HepG2 (cell line): ENCODE results near the gene BATF. TPM values are rescaled to one million over a fixed set of nuclear protein-coding genes. Genes with fewer than 3 reads are reported as not detected.

Source experiments
- FOXC1 ChIP-seq: sonication (generic); formaldehyde crosslinking; IDR thresholded peaks from 2 replicates; pipeline ENCODE4 v1.8.0; 2022; ENCODE audit warnings: mild to moderate bottlenecking, missing genetic modification reagents, borderline replicate concordance
- GTF2F1 ChIP-seq: fragments of 150-350 bp; IDR thresholded peaks from 2 replicates; pipeline ENCODE4 v1.6.1; 2014; ENCODE audit warnings: low read length
- JUN ChIP-seq: sonication (generic); formaldehyde crosslinking; IDR thresholded peaks from 2 replicates; pipeline ENCODE4 v1.4.0; 2020; ENCODE audit warnings: mild to moderate bottlenecking, missing genetic modification reagents
- MAFK ChIP-seq, 2 experiments: IDR thresholded peaks in 1 of 2; conservative IDR thresholded peaks in 1 of 2; 2 replicates each; pipeline ENCODE4 v1.6.1; 2011; ENCODE audit warnings: improper control_type of control experiment in 2 of 2, low read length in 2 of 2
- NFIB ChIP-seq: sonication (generic); formaldehyde crosslinking; IDR thresholded peaks from 2 replicates; pipeline ENCODE4 v1.9.0; 2021; ENCODE audit warnings: missing genetic modification reagents, mild to moderate bottlenecking, borderline replicate concordance
- POLR2G ChIP-seq: fragments of 200-400 bp; formaldehyde crosslinking; IDR thresholded peaks from 2 replicates; pipeline ENCODE4 v1.6.1; 2018; ENCODE audit warnings: mild to moderate bottlenecking, low read depth, low read length, moderate library complexity
- RARA ChIP-seq: IDR thresholded peaks from 2 replicates; pipeline ENCODE4 v1.6.1; 2016; ENCODE audit warnings: missing genetic modification reagents, missing compliant biosample characterization
- SRF ChIP-seq: IDR thresholded peaks from 2 replicates; pipeline ENCODE4 v1.6.1; 2011; ENCODE audit warnings: mild to moderate bottlenecking, low read depth, low read length, moderate library complexity
- ZBTB42 ChIP-seq: sonication (generic); formaldehyde crosslinking; IDR thresholded peaks from 2 replicates; pipeline ENCODE4 v1.5.0; 2020; ENCODE audit warnings: mild to moderate bottlenecking, missing genetic modification reagents
- ZNF180 ChIP-seq: sonication (generic); formaldehyde crosslinking; IDR thresholded peaks from 2 replicates; pipeline ENCODE4 v1.4.0; 2020; ENCODE audit warnings: low read depth, missing genetic modification reagents, borderline replicate concordance
- ZNF644 ChIP-seq: IDR thresholded peaks from 2 replicates; pipeline ENCODE4 v1.6.1; 2016; ENCODE audit warnings: low read depth
- ZNF678 ChIP-seq: sonication (generic); formaldehyde crosslinking; IDR thresholded peaks from 2 replicates; pipeline ENCODE4 v1.4.0; 2020; ENCODE audit warnings: mild to moderate bottlenecking, missing genetic modification reagents
- polyA plus RNA-seq, 8 experiments: library from polyadenylated mRNA; depleted of rRNA in 3 of 8; stranded (reverse) in 7 of 8; unstranded in 1 of 8; fragments of >200 nt; fragmentation: Illumina TruSeq in 4 of 8; extraction: Trizol in 4 of 8; gene quantifications; 2 replicates each; pipeline versions ENCODE4 v1.2.1 to v1.2.3, GENCODE V29; 2011 to 2016; ENCODE audit warnings: low read depth in 4 of 8, missing spikeins in 1 of 8, mixed read lengths in 1 of 8; ENCODE audit not compliant: insufficient read depth in 1 of 8
- total RNA-seq, 5 experiments: library from RNA; depleted of rRNA; stranded (reverse); fragments of >200 nt; fragmentation: Illumina TruSeq; extraction: Trizol; gene quantifications; 2 replicates each; pipeline ENCODE4 v1.2.3, GENCODE V29; 2016; ENCODE audit warnings: low read depth in 1 of 5
- TF ChIP-seq, protein P1 (sequence below): sonication (generic); formaldehyde crosslinking; IDR thresholded peaks from 2 replicates; pipeline ENCODE4 v1.5.1; 2020; ENCODE audit warnings: mild to moderate bottlenecking, missing genetic modification reagents, borderline replicate concordance
- TF ChIP-seq, protein P2 (sequence below): IDR thresholded peaks from 2 replicates; pipeline ENCODE4 v1.6.1; 2016; ENCODE audit warnings: low read depth
- TF ChIP-seq, protein P3 (sequence below): sonication (generic); formaldehyde crosslinking; IDR thresholded peaks from 2 replicates; pipeline ENCODE4 v1.5.1; 2020; ENCODE audit warnings: missing genetic modification reagents, mild to moderate bottlenecking, borderline replicate concordance
- TF ChIP-seq, protein P4 (sequence below): sonication (generic); formaldehyde crosslinking; IDR thresholded peaks from 2 replicates; pipeline ENCODE4 v1.5.1; 2020; ENCODE audit warnings: missing genetic modification reagents, mild to moderate bottlenecking, borderline replicate concordance

The BATF gene
- total and polyA plus RNA-seq, 2 of the 13 experiments (the other 11 are each of a cell fraction or from before 2014, with no cell fraction given), result 0.22 to 0.37 TPM

DNA sequence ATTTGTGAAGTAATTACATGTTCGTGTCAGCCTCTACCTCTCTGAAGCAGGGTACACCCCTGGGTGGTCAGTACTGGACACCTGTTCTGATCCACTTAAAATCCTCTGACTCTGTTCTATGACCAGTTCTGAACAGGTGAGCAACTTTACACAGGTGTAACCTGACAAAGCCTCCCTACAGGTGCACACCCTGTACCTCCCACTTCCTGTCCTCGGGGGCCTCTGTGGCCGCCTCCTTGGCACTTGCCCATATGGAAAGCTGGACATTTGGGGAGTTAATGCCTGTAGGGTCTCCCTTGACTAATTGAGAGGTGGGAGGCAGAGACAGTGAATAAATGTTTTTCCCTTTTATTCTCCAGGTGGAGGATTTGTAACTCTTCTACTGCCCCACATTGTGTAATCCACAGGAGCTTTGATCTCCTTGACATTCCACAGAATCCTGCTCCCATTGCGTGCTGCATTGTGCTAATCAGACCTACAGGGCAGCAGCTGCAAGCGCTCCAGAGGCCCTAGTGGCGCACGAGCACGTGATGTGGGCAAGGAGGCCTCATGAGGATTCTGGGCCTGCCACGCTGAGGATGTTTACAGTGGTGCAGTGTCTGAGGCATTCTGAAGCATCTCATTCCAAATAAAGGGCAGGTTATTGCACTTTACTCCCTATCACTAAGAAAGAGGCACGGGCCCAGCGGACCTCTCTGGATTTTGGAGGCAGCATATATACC, 45.8 kb upstream of the BATF start (continued):
- TF ChIP-seq, protein P1, sequence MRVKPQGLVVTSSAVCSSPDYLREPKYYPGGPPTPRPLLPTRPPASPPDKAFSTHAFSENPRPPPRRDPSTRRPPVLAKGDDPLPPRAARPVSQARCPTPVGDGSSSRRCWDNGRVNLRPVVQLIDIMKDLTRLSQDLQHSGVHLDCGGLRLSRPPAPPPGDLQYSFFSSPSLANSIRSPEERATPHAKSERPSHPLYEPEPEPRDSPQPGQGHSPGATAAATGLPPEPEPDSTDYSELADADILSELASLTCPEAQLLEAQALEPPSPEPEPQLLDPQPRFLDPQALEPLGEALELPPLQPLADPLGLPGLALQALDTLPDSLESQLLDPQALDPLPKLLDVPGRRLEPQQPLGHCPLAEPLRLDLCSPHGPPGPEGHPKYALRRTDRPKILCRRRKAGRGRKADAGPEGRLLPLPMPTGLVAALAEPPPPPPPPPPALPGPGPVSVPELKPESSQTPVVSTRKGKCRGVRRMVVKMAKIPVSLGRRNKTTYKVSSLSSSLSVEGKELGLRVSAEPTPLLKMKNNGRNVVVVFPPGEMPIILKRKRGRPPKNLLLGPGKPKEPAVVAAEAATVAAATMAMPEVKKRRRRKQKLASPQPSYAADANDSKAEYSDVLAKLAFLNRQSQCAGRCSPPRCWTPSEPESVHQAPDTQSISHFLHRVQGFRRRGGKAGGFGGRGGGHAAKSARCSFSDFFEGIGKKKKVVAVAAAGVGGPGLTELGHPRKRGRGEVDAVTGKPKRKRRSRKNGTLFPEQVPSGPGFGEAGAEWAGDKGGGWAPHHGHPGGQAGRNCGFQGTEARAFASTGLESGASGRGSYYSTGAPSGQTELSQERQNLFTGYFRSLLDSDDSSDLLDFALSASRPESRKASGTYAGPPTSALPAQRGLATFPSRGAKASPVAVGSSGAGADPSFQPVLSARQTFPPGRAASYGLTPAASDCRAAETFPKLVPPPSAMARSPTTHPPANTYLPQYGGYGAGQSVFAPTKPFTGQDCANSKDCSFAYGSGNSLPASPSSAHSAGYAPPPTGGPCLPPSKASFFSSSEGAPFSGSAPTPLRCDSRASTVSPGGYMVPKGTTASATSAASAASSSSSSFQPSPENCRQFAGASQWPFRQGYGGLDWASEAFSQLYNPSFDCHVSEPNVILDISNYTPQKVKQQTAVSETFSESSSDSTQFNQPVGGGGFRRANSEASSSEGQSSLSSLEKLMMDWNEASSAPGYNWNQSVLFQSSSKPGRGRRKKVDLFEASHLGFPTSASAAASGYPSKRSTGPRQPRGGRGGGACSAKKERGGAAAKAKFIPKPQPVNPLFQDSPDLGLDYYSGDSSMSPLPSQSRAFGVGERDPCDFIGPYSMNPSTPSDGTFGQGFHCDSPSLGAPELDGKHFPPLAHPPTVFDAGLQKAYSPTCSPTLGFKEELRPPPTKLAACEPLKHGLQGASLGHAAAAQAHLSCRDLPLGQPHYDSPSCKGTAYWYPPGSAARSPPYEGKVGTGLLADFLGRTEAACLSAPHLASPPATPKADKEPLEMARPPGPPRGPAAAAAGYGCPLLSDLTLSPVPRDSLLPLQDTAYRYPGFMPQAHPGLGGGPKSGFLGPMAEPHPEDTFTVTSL (CRISPR knock-in tag), result no peak
- TF ChIP-seq ZNF180 (CRISPR knock-in tag), result no peak
- no peak for TF ChIP-seq ZNF644 (CRISPR knock-in tag)
- no peak for TF ChIP-seq ZNF678
- TF ChIP-seq, protein P2, sequence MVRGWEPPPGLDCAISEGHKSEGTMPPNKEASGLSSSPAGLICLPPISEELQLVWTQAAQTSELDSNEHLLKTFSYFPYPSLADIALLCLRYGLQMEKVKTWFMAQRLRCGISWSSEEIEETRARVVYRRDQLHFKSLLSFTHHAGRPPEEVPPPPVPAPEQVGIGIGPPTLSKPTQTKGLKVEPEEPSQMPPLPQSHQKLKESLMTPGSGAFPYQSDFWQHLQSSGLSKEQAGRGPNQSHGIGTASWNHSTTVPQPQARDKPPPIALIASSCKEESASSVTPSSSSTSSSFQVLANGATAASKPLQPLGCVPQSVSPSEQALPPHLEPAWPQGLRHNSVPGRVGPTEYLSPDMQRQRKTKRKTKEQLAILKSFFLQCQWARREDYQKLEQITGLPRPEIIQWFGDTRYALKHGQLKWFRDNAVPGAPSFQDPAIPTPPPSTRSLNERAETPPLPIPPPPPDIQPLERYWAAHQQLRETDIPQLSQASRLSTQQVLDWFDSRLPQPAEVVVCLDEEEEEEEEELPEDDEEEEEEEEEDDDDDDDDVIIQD (CRISPR knock-in tag), result no peak
- TF ChIP-seq FOXC1 (CRISPR knock-in tag), result no peak
- TF ChIP-seq, protein P3, sequence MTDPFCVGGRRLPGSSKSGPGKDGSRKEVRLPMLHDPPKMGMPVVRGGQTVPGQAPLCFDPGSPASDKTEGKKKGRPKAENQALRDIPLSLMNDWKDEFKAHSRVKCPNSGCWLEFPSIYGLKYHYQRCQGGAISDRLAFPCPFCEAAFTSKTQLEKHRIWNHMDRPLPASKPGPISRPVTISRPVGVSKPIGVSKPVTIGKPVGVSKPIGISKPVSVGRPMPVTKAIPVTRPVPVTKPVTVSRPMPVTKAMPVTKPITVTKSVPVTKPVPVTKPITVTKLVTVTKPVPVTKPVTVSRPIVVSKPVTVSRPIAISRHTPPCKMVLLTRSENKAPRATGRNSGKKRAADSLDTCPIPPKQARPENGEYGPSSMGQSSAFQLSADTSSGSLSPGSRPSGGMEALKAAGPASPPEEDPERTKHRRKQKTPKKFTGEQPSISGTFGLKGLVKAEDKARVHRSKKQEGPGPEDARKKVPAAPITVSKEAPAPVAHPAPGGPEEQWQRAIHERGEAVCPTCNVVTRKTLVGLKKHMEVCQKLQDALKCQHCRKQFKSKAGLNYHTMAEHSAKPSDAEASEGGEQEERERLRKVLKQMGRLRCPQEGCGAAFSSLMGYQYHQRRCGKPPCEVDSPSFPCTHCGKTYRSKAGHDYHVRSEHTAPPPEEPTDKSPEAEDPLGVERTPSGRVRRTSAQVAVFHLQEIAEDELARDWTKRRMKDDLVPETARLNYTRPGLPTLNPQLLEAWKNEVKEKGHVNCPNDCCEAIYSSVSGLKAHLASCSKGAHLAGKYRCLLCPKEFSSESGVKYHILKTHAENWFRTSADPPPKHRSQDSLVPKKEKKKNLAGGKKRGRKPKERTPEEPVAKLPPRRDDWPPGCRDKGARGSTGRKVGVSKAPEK (CRISPR knock-in tag), result no peak
- no peak for TF ChIP-seq JUN (CRISPR knock-in tag)
- no peak for TF ChIP-seq POLR2G
- no peak for TF ChIP-seq MAFK (conservative IDR thresholded peaks at IDR 0.05 in 1 of 2, IDR thresholded peaks at IDR 0.05 in 1 of 2; ENCODE audit: low read length in 2 of 2)
- TF ChIP-seq SRF, result no peak
- TF ChIP-seq NFIB (CRISPR knock-in tag), result no peak
- 0 out of 2 replicates have a peak, but pooled peaks have one; percentile 24 for TF ChIP-seq RARA (CRISPR knock-in tag)
- TF ChIP-seq GTF2F1, result no peak
- no peak for TF ChIP-seq ZBTB42 (CRISPR knock-in tag)
- TF ChIP-seq, protein P4, sequence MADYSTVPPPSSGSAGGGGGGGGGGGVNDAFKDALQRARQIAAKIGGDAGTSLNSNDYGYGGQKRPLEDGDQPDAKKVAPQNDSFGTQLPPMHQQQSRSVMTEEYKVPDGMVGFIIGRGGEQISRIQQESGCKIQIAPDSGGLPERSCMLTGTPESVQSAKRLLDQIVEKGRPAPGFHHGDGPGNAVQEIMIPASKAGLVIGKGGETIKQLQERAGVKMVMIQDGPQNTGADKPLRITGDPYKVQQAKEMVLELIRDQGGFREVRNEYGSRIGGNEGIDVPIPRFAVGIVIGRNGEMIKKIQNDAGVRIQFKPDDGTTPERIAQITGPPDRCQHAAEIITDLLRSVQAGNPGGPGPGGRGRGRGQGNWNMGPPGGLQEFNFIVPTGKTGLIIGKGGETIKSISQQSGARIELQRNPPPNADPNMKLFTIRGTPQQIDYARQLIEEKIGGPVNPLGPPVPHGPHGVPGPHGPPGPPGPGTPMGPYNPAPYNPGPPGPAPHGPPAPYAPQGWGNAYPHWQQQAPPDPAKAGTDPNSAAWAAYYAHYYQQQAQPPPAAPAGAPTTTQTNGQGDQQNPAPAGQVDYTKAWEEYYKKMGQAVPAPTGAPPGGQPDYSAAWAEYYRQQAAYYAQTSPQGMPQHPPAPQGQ (CRISPR knock-in tag), result no peak
